ENCODE results near the gene FZD4.

DNA sequence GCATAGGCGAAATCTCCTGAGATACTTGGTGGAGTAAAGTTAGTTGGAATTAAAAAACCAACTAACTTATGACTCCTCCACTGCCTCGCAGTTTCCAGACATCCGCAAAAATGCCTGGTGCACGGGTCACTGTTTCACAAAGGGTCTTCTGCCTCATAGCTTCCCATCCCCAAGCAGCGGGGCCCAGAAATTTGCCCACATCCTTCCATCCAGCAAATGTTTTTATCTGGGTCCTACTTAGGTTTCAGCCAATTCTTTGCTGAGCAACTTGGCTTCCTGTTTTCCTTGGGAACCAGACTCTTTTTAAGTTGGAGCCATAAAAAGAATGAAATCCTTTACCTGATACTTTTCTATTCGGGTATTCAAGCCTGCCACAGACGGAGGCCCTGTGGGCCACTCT lies 36.2 kb downstream of the FZD4 start:
- TF ChIP-seq CTCF (IDR thresholded peaks at IDR 0.05 in 2 of 3, conservative IDR thresholded peaks at IDR 0.05 in 1 of 3; ENCODE audit: borderline replicate concordance in 1 of 3, insufficient read depth in 1 of 3, low read depth in 2 of 3, low read length in 2 of 3) (no peak), JUND (IDR thresholded peaks at IDR 0.05) (no peak), POLR2A (IDR thresholded peaks at IDR 0.05; ENCODE audit: borderline replicate concordance, extremely low read depth, insufficient read depth, insufficient read length) (no peak), POLR2AphosphoS5 (IDR thresholded peaks at IDR 0.05; ENCODE audit: low read depth, low read length) (no peak), RAD21 (IDR thresholded peaks at IDR 0.05; ENCODE audit: low read depth) (no peak), ELF1 (IDR thresholded peaks at IDR 0.05; ENCODE audit: borderline replicate concordance, low read depth) (no peak), SIN3A (IDR thresholded peaks at IDR 0.05; ENCODE audit: low read depth) (no peak), SP1 (IDR thresholded peaks at IDR 0.05; ENCODE audit: low read depth) (no peak), ZNF274 (IDR thresholded peaks at IDR 0.05; ENCODE audit: low read depth, low read length) (no peak), ZFX (IDR thresholded peaks at IDR 0.05) (no peak), EZH2 (IDR thresholded peaks at IDR 0.05) (no peak), MAX (IDR thresholded peaks at IDR 0.05) (no peak)
- TF ChIP-seq, protein P1, sequence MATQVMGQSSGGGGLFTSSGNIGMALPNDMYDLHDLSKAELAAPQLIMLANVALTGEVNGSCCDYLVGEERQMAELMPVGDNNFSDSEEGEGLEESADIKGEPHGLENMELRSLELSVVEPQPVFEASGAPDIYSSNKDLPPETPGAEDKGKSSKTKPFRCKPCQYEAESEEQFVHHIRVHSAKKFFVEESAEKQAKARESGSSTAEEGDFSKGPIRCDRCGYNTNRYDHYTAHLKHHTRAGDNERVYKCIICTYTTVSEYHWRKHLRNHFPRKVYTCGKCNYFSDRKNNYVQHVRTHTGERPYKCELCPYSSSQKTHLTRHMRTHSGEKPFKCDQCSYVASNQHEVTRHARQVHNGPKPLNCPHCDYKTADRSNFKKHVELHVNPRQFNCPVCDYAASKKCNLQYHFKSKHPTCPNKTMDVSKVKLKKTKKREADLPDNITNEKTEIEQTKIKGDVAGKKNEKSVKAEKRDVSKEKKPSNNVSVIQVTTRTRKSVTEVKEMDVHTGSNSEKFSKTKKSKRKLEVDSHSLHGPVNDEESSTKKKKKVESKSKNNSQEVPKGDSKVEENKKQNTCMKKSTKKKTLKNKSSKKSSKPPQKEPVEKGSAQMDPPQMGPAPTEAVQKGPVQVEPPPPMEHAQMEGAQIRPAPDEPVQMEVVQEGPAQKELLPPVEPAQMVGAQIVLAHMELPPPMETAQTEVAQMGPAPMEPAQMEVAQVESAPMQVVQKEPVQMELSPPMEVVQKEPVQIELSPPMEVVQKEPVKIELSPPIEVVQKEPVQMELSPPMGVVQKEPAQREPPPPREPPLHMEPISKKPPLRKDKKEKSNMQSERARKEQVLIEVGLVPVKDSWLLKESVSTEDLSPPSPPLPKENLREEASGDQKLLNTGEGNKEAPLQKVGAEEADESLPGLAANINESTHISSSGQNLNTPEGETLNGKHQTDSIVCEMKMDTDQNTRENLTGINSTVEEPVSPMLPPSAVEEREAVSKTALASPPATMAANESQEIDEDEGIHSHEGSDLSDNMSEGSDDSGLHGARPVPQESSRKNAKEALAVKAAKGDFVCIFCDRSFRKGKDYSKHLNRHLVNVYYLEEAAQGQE (IDR thresholded peaks at IDR 0.05; ENCODE audit: low read depth), result no peak
